ENCODE results near the gene KCNJ4. TPM values are rescaled to one million over a fixed set of nuclear protein-coding genes. Genes with fewer than 3 reads are reported as not detected.

Gene KCNJ4
- total and polyA plus RNA-seq, 10 of the 15 experiments (the other 5 are each of a cell fraction or from before 2014, with no cell fraction given) = not detected

- FAIRE-seq (no peak), ATAC-seq (no peak), DNase-seq (ENCODE audit: low read depth, low spot score) (no peak)
- no peaks in the 10 kb centered on the region for H3K4me1 ChIP-seq (ENCODE audit: control insufficient read depth, insufficient read depth, low read length)
- H3K27me3 ChIP-seq (replicated peaks in 1 of 2; ENCODE audit: control insufficient read depth in 2 of 2, insufficient read depth in 2 of 2, low read length in 1 of 2) = peaks cover 12 to 17% of the 10 kb centered on the region in 2 experiments
- H3K9me3 ChIP-seq (replicated peaks; ENCODE audit: control insufficient read depth, insufficient read depth, low read length) = no peaks in the 10 kb centered on the region
- WGBS (ENCODE audit: insufficient coverage, insufficient replicate concordance, low lambda C conversion rate, missing lambda C conversion rate) = 28% methylated on average over 8 of the region's 8 CpGs
- H3K27ac ChIP-seq (ENCODE audit: control insufficient read depth, insufficient read depth) = no peak overlapping the region
- intact Hi-C loops (cut with micrococcal nuclease; ENCODE audit: unreplicated experiment) (no loop called here), in situ Hi-C loops (cut with MboI) (no loop called here)
- BruUV-seq (replicated peaks) = no TSS peak
- POLR2A ChIA-PET = no interaction called here
- SMC1A ChIA-PET (ENCODE audit: uncharacterized antibody, unreplicated experiment) = no interaction called here
- no peak overlapping the region for H3K9ac ChIP-seq (ENCODE audit: control insufficient read depth, insufficient read depth, low read length)
- H2AFZ ChIP-seq (ENCODE audit: control insufficient read depth, low read depth, low read length) = no peak overlapping the region
- no peak overlapping the region for H3K4me2 ChIP-seq (ENCODE audit: control insufficient read depth, insufficient read depth)
- no peaks in the 10 kb centered on the region for H3K79me2 ChIP-seq (ENCODE audit: control insufficient read depth, insufficient read depth, low read length)
- CTCF ChIA-PET = no interaction called here
- RAD21 ChIA-PET (ENCODE audit: unreplicated experiment) = no interaction called here
- TF ChIP-seq PKNOX1 (IDR thresholded peaks at IDR 0.05) (no peak), SUZ12 (IDR thresholded peaks at IDR 0.05; ENCODE audit: unreplicated experiment) (no peak), CEBPB (IDR thresholded peaks at IDR 0.05; ENCODE audit: borderline replicate concordance in 1 of 2, low read depth in 2 of 2, low read length in 2 of 2) (no peak), RUNX3 (IDR thresholded peaks at IDR 0.05; ENCODE audit: low read length) (no peak), HSF1 (IDR thresholded peaks at IDR 0.05; ENCODE audit: low read depth, low read length) (no peak), CREB1 (IDR thresholded peaks at IDR 0.05; ENCODE audit: low read depth) (no peak), MTA2 (IDR thresholded peaks at IDR 0.05; ENCODE audit: low read depth) (no peak), IKZF1 (conservative IDR thresholded peaks at IDR 0.05) (no peak), LARP7 (IDR thresholded peaks at IDR 0.05) (no peak), MEF2B (IDR thresholded peaks at IDR 0.05; ENCODE audit: partially characterized antibody, poor library complexity, severe bottlenecking) (no peak), MAX (IDR thresholded peaks at IDR 0.05; ENCODE audit: low read depth, low read length) (no peak), ZNF384 (IDR thresholded peaks at IDR 0.05; ENCODE audit: borderline replicate concordance, low read depth, low read length) (no peak), ELK1 (IDR thresholded peaks at IDR 0.05; ENCODE audit: low read depth, low read length) (no peak), BACH1 (IDR thresholded peaks at IDR 0.05; ENCODE audit: borderline replicate concordance) (no peak), SKIL (IDR thresholded peaks at IDR 0.05; ENCODE audit: low read depth, poor library complexity, severe bottlenecking) (no peak), ZSCAN29 (IDR thresholded peaks at IDR 0.05) (no peak), RELA (IDR thresholded peaks at IDR 0.05; ENCODE audit: borderline replicate concordance, partially characterized antibody) (no peak), HDAC6 (IDR thresholded peaks at IDR 0.05; ENCODE audit: unreplicated experiment) (no peak), FOXK2 (IDR thresholded peaks at IDR 0.05) (no peak)
- no peaks in the 10 kb centered on the region for H3K36me3 ChIP-seq (ENCODE audit: control insufficient read depth in 2 of 2, insufficient read depth in 2 of 2, low read length in 1 of 2)
- H4K20me1 ChIP-seq (ENCODE audit: control insufficient read depth, insufficient read depth) = no peaks in the 10 kb centered on the region
- no peak overlapping the region for H3K4me3 ChIP-seq
Measured at GRCh38 chr22:38460426-38460840, 5.4 kb upstream of the KCNJ4 start.
